HEK293T (cell line): ENCODE data around the gene MCF2L.

ENCODE experiments used
- CTCF ChIA-PET: fragments of 350-600 bp; formaldehyde crosslinking; extraction: SDS; loops from one replicate; lab custom pipeline; 2021; ENCODE audit warnings: antibody characterized with exemption, inconsistent platforms; lab: Yijun Ruan, JAX
- POLR2A ChIA-PET: fragments of 350-600 bp; formaldehyde crosslinking; extraction: SDS; loops from one replicate; lab custom pipeline; 2020; ENCODE audit warnings: antibody characterized with exemption, inconsistent platforms; lab: Yijun Ruan, JAX
- DNase-seq: peaks from one replicate; pipeline ENCODE4 v3.0.0; 2012; ENCODE audit warnings: mixed read lengths; ENCODE audit errors: extremely low spot score
- ARNT ChIP-seq: fragments of 450-650 bp; IDR thresholded peaks from 2 replicates; pipeline ENCODE4 v1.6.1; 2017; ENCODE audit warnings: mild to moderate bottlenecking
- BHLHE40 ChIP-seq: fragments of 450-650 bp; IDR thresholded peaks from 2 replicates; pipeline ENCODE4 v1.6.1; 2016; ENCODE audit warnings: mild to moderate bottlenecking, moderate library complexity, borderline replicate concordance
- CTBP1 ChIP-seq: fragments of 450-650 bp; IDR thresholded peaks from 2 replicates; pipeline ENCODE4 v1.6.1; 2016; ENCODE audit warnings: borderline replicate concordance
- ELF4 ChIP-seq: fragments of 450-650 bp; IDR thresholded peaks from 2 replicates; pipeline ENCODE4 v1.6.1; 2017; ENCODE audit warnings: antibody characterized with exemption
- FOXA1 ChIP-seq: fragments of 450-650 bp; IDR thresholded peaks from 2 replicates; pipeline ENCODE4 v1.6.1; 2016; ENCODE audit warnings: mild to moderate bottlenecking
- FOXK2 ChIP-seq: fragments of 450-650 bp; IDR thresholded peaks from 2 replicates; pipeline ENCODE4 v1.6.1; 2016; ENCODE audit warnings: mild to moderate bottlenecking
- FOXM1 ChIP-seq: fragments of 450-650 bp; IDR thresholded peaks from 2 replicates; pipeline ENCODE4 v1.6.1; 2017; ENCODE audit warnings: mild to moderate bottlenecking, borderline replicate concordance
- HDGF ChIP-seq: fragments of 450-650 bp; IDR thresholded peaks from 2 replicates; pipeline ENCODE4 v1.6.1; 2017; ENCODE audit warnings: antibody characterized with exemption, borderline replicate concordance
- L3MBTL2 ChIP-seq: fragments of 450-650 bp; conservative IDR thresholded peaks from 2 replicates; pipeline ENCODE4 v1.6.1; 2016; ENCODE audit warnings: mild to moderate bottlenecking
- LEF1 ChIP-seq: fragments of 450-650 bp; IDR thresholded peaks from 2 replicates; pipeline ENCODE4 v1.6.1; 2017; ENCODE audit warnings: mild to moderate bottlenecking, borderline replicate concordance
- NFRKB ChIP-seq: fragments of 450-650 bp; IDR thresholded peaks from 2 replicates; pipeline ENCODE4 v1.6.1; 2016; ENCODE audit warnings: mild to moderate bottlenecking, moderate library complexity
- SP1 ChIP-seq: fragments of 450-650 bp; IDR thresholded peaks from 2 replicates; pipeline ENCODE4 v1.6.1; 2017
- SUZ12 ChIP-seq: fragments of 450-650 bp; IDR thresholded peaks from 2 replicates; pipeline ENCODE4 v1.6.1; 2016; ENCODE audit warnings: mild to moderate bottlenecking
- TARDBP ChIP-seq: fragments of 450-650 bp; IDR thresholded peaks from 2 replicates; pipeline ENCODE4 v1.6.1; 2016
- ZNF384 ChIP-seq: fragments of 450-650 bp; IDR thresholded peaks from 2 replicates; pipeline ENCODE4 v1.6.1; 2016
- TF ChIP-seq, protein P1 (sequence below): fragments of 450-650 bp; IDR thresholded peaks from 2 replicates; pipeline ENCODE4 v1.6.1; 2016

Gene MCF2L

DNA sequence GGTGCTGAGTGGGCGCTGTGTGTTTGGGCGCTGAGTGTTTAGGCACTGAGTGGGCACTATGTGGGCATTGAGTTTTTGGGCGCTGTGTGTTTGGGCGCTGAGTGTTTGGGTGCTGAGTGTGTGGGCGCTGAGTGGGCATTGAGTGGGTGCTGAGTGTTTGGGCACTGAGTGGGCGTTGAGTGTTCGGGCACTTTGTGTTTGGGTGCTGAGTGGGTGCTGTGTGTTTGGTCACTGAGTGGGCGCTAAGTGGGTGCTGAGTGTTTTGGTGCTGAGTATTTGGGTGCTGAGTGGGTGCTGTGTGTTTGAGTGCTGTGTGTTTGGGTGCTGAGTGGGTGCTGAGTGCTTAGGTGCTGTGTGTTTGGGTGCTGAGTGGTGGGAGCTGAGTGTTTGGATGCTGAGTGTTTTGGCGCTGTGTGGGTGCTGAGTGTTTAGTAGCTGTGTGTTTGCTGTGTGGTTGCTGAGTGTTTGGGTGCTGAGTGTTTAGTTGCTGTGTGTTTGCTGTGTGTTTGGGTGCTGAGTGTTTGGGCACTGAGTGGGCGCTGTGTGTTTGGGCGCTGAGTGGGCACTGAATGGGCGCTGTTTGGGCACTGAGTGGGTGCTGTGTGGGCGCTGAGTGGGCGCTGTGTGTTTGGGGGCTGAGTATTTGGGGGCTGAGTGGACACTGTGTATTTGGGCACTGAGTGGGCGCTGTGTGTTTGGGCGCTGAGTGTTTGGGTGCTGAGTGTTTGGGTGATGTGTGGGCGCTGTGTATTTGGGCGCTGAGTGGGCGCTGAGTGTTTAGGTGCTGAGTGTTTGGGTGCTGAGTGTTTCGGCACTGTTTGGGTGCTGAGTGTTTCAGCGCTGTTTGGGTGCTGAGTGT lies 89.3 kb downstream of the MCF2L start:
- DNase-seq, result no peak
- ChIA-PET POLR2A (no interaction called here), CTCF (interaction anchor here (0.6 kb wide), 1 partner anchor 75 kb away, joined by 4 read pairs; no protein-coding TSS in a partner anchor)
- TF ChIP-seq L3MBTL2, result no peak
- no peak for TF ChIP-seq ARNT
- no peak for TF ChIP-seq NFRKB
- TF ChIP-seq FOXK2, result no peak
- TF ChIP-seq LEF1, result no peak
- no peak for TF ChIP-seq SUZ12
- no peak for TF ChIP-seq SP1
- TF ChIP-seq FOXM1, result no peak
- TF ChIP-seq TARDBP, result no peak
- TF ChIP-seq ZNF384, result no peak
- TF ChIP-seq HDGF, result no peak
- no peak for TF ChIP-seq CTBP1
- TF ChIP-seq ELF4, result no peak
- TF ChIP-seq FOXA1, result no peak
- no peak for TF ChIP-seq BHLHE40
- TF ChIP-seq, protein P1, sequence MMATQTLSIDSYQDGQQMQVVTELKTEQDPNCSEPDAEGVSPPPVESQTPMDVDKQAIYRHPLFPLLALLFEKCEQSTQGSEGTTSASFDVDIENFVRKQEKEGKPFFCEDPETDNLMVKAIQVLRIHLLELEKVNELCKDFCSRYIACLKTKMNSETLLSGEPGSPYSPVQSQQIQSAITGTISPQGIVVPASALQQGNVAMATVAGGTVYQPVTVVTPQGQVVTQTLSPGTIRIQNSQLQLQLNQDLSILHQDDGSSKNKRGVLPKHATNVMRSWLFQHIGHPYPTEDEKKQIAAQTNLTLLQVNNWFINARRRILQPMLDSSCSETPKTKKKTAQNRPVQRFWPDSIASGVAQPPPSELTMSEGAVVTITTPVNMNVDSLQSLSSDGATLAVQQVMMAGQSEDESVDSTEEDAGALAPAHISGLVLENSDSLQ, result no peak

DNA sequence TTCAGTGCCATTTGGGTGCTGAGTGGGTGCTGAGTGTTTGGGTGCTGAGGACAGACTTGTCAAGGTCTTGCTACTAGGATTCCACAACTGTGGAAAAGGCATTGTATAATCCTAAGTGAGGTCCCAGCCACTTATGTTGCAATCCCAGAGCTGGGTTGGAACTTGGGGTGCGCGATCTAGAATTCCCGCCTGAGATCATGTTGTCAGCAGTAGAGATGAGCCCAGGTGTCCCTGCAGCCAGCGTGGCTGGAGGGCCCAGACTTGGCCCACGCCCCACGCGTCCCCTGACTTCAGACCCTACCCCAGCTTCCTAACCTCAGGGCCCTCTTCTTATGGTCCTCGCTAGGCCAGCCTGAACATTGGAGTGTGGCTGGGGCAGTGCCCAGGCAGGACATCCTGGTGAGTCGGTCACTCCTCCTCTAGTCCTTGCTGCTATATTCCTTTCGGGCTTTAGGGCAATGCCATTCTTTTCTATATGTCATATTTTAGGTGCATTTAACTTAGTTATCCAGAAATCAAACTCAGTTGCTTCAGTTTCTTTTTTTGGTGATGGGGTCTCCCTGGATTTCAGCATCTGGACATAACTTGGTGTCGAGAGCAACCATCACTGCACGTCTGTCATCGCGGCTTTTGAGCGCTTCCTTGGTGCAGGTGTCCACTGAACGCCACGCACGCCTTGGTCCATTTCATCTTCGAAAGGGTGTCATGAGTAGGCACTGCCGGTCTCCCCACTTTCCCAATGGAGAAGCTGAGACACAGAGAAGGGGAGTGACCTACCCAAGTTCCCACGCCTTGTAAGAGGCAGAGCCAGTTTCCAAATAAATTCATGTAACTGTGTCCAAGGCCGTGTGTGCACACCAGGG lies 90.2 kb downstream of the MCF2L start:
- ChIA-PET POLR2A (no interaction called here), CTCF (interaction anchor here (0.6 kb wide), 1 partner anchor 74 kb away, joined by 4 read pairs; no protein-coding TSS in a partner anchor)
- DNase-seq, result no peak
- no peak for TF ChIP-seq ELF4
- TF ChIP-seq NFRKB, result no peak
- TF ChIP-seq FOXK2, result no peak
- TF ChIP-seq L3MBTL2, result no peak
- TF ChIP-seq FOXA1, result no peak
- TF ChIP-seq SP1, result no peak
- TF ChIP-seq FOXM1, result no peak
- no peak for TF ChIP-seq BHLHE40
- TF ChIP-seq LEF1, result no peak
- TF ChIP-seq SUZ12, result no peak
- TF ChIP-seq ARNT, result no peak
- no peak for TF ChIP-seq HDGF
- TF ChIP-seq, protein P1, result no peak
- no peak for TF ChIP-seq TARDBP
- no peak for TF ChIP-seq CTBP1

DNA sequence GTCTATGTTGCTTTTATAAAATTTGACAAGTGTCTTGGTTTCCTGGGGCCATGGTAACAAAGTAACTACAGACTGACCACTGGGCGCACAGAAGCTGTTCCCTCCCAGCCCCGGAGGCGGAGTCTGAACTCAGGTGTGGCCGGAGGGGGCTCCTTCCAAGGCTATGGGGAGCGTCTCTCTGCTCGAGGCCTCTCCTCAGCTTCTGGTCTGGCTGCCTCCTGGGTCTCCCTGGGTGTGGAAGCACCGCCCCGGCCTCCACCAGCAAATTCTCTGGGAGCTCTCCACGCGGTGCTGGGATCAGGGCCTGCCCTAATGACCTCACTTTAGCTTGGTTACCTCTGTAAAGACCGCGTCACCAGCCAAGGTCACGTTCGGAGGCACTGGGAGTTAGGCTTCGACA lies 90.9 kb downstream of the MCF2L start:
- no peak for TF ChIP-seq ELF4
- TF ChIP-seq FOXA1, result no peak
- no peak for TF ChIP-seq LEF1
- no peak for TF ChIP-seq HDGF
- no peak for DNase-seq
- CTCF ChIA-PET, result no interaction called here
- POLR2A ChIA-PET, result no interaction called here

DNA sequence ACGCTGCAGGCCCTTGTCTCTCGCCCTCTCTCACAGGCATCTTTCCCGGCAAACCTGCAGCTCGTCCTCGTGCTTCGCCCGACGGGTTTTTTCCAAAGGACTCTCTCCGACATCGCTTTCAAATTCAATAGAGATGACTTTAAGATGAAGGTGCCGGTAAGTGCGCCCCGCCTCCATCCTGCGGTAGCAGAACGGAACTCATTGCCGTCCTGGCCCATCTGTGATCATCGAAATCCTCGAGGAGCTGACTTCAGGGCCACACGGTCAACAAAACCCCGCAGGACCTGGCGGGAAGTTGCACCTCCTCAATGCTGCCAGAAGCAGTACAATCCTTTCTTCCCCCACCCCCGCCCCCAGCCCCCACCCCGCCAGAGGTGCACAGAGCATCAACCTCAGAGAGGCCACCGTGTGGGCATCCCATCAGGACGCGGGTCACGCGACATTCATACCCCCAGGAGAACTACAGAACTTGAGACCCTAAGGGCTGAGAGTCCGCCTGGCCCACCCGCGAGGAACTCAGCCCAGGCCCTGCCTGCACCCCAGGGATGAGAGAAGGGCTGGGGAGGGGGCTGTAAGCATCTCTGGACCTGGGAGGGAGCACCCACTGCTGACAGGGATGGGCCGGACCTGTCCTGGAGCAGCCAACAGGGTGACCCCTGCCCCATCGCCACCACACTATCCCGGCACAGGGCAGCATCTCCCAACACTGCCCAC lies 91.7 kb downstream of the MCF2L start:
- DNase-seq, result no peak
- CTCF ChIA-PET, result no interaction called here
- POLR2A ChIA-PET, result no interaction called here
- no peak for TF ChIP-seq NFRKB

DNA sequence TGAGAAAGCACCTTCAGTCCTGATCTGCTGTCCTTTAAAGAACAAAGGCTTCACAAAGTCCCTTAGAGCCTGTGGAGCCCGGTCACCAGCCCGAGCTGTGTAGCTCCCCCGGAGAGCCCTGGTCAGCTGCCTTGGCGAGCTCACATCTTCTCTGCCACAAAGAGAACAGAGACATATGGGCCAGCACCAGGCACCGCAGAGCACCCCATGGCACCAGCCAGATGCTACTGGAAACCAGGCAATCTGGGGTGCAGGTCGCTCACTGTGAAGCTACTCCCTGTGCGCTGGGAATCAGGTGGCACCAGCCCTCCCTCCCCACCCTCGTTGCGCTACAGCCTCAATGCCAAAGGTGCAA lies 92.2 kb downstream of the MCF2L start:
- DNase-seq, result no peak
- TF ChIP-seq ARNT, result no peak
- no peak for TF ChIP-seq HDGF
- no peak for TF ChIP-seq ELF4
- no peak for TF ChIP-seq SUZ12
- no peak for TF ChIP-seq L3MBTL2
- TF ChIP-seq FOXM1, result no peak
- TF ChIP-seq, protein P1, result no peak
- no peak for TF ChIP-seq BHLHE40
- no peak for TF ChIP-seq CTBP1
- TF ChIP-seq SP1, result no peak
- TF ChIP-seq TARDBP, result no peak
- TF ChIP-seq LEF1, result no peak
- TF ChIP-seq FOXK2, result no peak
- TF ChIP-seq NFRKB, result no peak
- no peak for TF ChIP-seq FOXA1
- TF ChIP-seq ZNF384, result no peak
- ChIA-PET POLR2A (no interaction called here), CTCF (no interaction called here)
